ENCODE data around the gene CYSRT1. TPM values are rescaled to one million over a fixed set of nuclear protein-coding genes. Genes with fewer than 3 reads are reported as not detected.

CYSRT1 gene
- total RNA-seq, 4 donors from 2014 or later: 0.94 to 2.3 (median 1.3) TPM; not detected in 1

GRCh38 chr9:137193771-137194170, 31.2 kb upstream of the CYSRT1 start:
- Histone ChIP-seq H3K27ac (no peak overlapping the region), H3K36me3 (peaks cover 8 to 10% of the 10 kb centered on the region in 2 donors), H3K4me3 (replicated peaks in 1 of 3) (no peak overlapping the region), H3K9me3 (no peaks in the 10 kb centered on the region), H3K27me3 (no peaks in the 10 kb centered on the region), H3K4me1 (peaks cover 22 to 32% of the 10 kb centered on the region in 2 donors)
- 79 to 86% methylated on average over 7 to 10 of the region's 14 CpGs for WGBS, 2 donors
- no peak for DNase-seq
- intact Hi-C loops (cut with DNase I): no loop called here
- TF ChIP-seq CTCF (IDR thresholded peaks at IDR 0.05) (no peak), POLR2A (IDR thresholded peaks at IDR 0.05) (no peak)

GRCh38 chr9:137194388-137194787, 30.6 kb upstream of the CYSRT1 start:
- intact Hi-C loops (cut with DNase I): no loop called here
- H3K27ac ChIP-seq: no peak overlapping the region
- 60% methylated on average over 1 of the region's 16 CpGs; no CpG with 5 or more reads in 1 of the 2 donors for whole genome bisulfite sequencing, 2 donors
- no peaks in the 10 kb centered on the region for H3K27me3 ChIP-seq
- H3K36me3 ChIP-seq: peaks cover 8 to 10% of the 10 kb centered on the region in 2 donors
- DNase-seq: peak; percentile 36 to 49
- H3K4me1 ChIP-seq: peaks cover 24 to 36% of the 10 kb centered on the region in 2 donors
- no peaks in the 10 kb centered on the region for H3K9me3 ChIP-seq
- no peak overlapping the region for H3K4me3 ChIP-seq (replicated peaks in 1 of 3)
- TF ChIP-seq POLR2A (IDR thresholded peaks at IDR 0.05) (no peak), CTCF (IDR thresholded peaks at IDR 0.05) (no peak)

- no peaks in the 10 kb centered on the region for H3K9me3 ChIP-seq
- H3K27me3 ChIP-seq: no peaks in the 10 kb centered on the region
- DNase-seq: no peak
- peaks cover 7 to 9% of the 10 kb centered on the region in 2 donors for H3K36me3 ChIP-seq
- intact Hi-C loops (cut with DNase I): no loop called here
- peaks cover 24 to 35% of the 10 kb centered on the region in 2 donors for H3K4me1 ChIP-seq
- H3K27ac ChIP-seq: no peak overlapping the region
- H3K4me3 ChIP-seq (replicated peaks in 1 of 3): no peak overlapping the region
- no peak for TF ChIP-seq CTCF (IDR thresholded peaks at IDR 0.05)
- TF ChIP-seq POLR2A (IDR thresholded peaks at IDR 0.05): no peak
- WGBS, 2 donors: 74 to 80% methylated on average over 10 of the region's 10 CpGs
Measured at GRCh38 chr9:137194909-137195308, 30.1 kb upstream of the CYSRT1 start.

- TF ChIP-seq CTCF (IDR thresholded peaks at IDR 0.05) (no peak), POLR2A (IDR thresholded peaks at IDR 0.05) (no peak)
- Histone ChIP-seq H3K36me3 (peaks cover under 1 to 1% of the 10 kb centered on the region in 2 donors), H3K9me3 (no peaks in the 10 kb centered on the region), H3K27ac (no peak overlapping the region), H3K27me3 (no peaks in the 10 kb centered on the region), H3K4me3 (replicated peaks in 1 of 3) (no peak overlapping the region), H3K4me1 (peaks cover 19 to 31% of the 10 kb centered on the region in 2 donors)
- WGBS, 2 donors: 76 to 80% methylated on average over 15 to 16 of the region's 21 CpGs
- DNase-seq: no peak
- intact Hi-C loops (cut with DNase I): no loop called here
Measured at GRCh38 chr9:137195525-137196220, 29.3 kb upstream of the CYSRT1 start.
